Activated naive CD4-positive, alpha-beta T cell treated with anti-CD3 and anti-CD28 coated beads for 36 hours (primary cell): ENCODE results near the gene ADD2. TPM values are rescaled to one million over a fixed set of nuclear protein-coding genes. Genes with fewer than 3 reads are reported as not detected.
"Not testable (repeated sequence)": the region's sequence is repeated elsewhere in the genome, so short reads cannot be mapped to it uniquely, and the experiment has no call there.

ENCODE experiments used
- CTCF ChIA-PET: fragments of 350-600 bp; sonication (Branson Sonifier 250); formaldehyde crosslinking; loops from one replicate; lab custom pipeline; 2021; ENCODE audit warnings: antibody characterized with exemption; lab: Charles Lee
- DNase-seq: peaks from one replicate; pipeline ENCODE4 v3.0.0-alpha.2; 2020
- H3K27ac Mint-ChIP-seq: one replicate; pipeline ENCODE4 v1.8.0; 2021; ENCODE audit warnings: mild to moderate bottlenecking, mixed read lengths
- H3K27me3 Mint-ChIP-seq: one replicate; pipeline ENCODE4 v1.8.0; 2021; ENCODE audit warnings: low read depth, mixed read lengths
- H3K36me3 Mint-ChIP-seq: one replicate; pipeline ENCODE4 v1.8.0; 2021; ENCODE audit warnings: low read depth, mixed read lengths
- H3K4me1 Mint-ChIP-seq: one replicate; pipeline ENCODE4 v1.8.0; 2021; ENCODE audit warnings: low read depth, mixed read lengths
- H3K4me3 Mint-ChIP-seq: one replicate; pipeline ENCODE4 v1.8.0; 2021; ENCODE audit warnings: mild to moderate bottlenecking, moderate library complexity, mixed read lengths
- H3K9me3 Mint-ChIP-seq: one replicate; pipeline ENCODE4 v1.8.0; 2021; ENCODE audit warnings: mixed read lengths
- intact Hi-C: fragments of 100-400 bp; cut with micrococcal nuclease; formaldehyde crosslinking; loops from one replicate; pipeline ENCODE4 v1.15.1; 2023
- total RNA-seq, 2 experiments: library from RNA; stranded (reverse); gene quantifications; one replicate each; pipeline ENCODE4 v1.2.3, GENCODE V29; 2021

ADD2 gene
- total RNA-seq, 2 experiments from 2014 or later: 42.9 to 46.2 TPM

GRCh38 chr2:70797996-70798395, 30.0 kb upstream of the ADD2 start:
- intact Hi-C loops: not testable (repeated sequence)

GRCh38 chr2:70797506-70797905, 29.5 kb upstream of the ADD2 start:
- no peaks in the 10 kb centered on the region for H3K4me1 Mint-ChIP-seq
- no peak overlapping the region for H3K4me3 Mint-ChIP-seq
- no peak for DNase-seq
- H3K36me3 Mint-ChIP-seq: no peaks in the 10 kb centered on the region
- H3K9me3 Mint-ChIP-seq: no peaks in the 10 kb centered on the region
- no peak overlapping the region for H3K27ac Mint-ChIP-seq
- CTCF ChIA-PET: interaction anchor here (0.6 to 2.1 kb wide), 8 partner anchors 9 to 500 kb away, joined by 3 to 14 read pairs (median 3); no protein-coding TSS in a partner anchor
- intact Hi-C loops: no loop called here
- peaks cover 4% of the 10 kb centered on the region for H3K27me3 Mint-ChIP-seq

More at GRCh38 chr2:70797996-70798395, 30.0 kb upstream of the ADD2 start:
- not testable (repeated sequence) for H3K27ac Mint-ChIP-seq, H3K4me1 Mint-ChIP-seq, H3K36me3 Mint-ChIP-seq, H3K4me3 Mint-ChIP-seq, H3K27me3 Mint-ChIP-seq, DNase-seq, H3K9me3 Mint-ChIP-seq
- CTCF ChIA-PET: interaction anchor here (1.2 to 2.1 kb wide), 4 partner anchors 24 to 149 kb away, joined by 3 to 14 read pairs (median 3); no protein-coding TSS in a partner anchor

- H3K4me1 Mint-ChIP-seq: no peaks in the 10 kb centered on the region
- no peak overlapping the region for H3K27ac Mint-ChIP-seq
- H3K9me3 Mint-ChIP-seq: no peaks in the 10 kb centered on the region
- CTCF ChIA-PET: interaction anchor here (0.8 to 2.1 kb wide), 4 partner anchors 9 to 151 kb away, joined by 3 to 14 read pairs (median 4); no protein-coding TSS in a partner anchor
- H3K27me3 Mint-ChIP-seq: peaks cover 14% of the 10 kb centered on the region
- H3K36me3 Mint-ChIP-seq: no peaks in the 10 kb centered on the region
- H3K4me3 Mint-ChIP-seq: no peak overlapping the region
- DNase-seq: no peak
- intact Hi-C loops: no loop called here
Measured at GRCh38 chr2:70796262-70796661, 28.3 kb upstream of the ADD2 start.

GRCh38 chr2:70795164-70795995, 27.4 kb upstream of the ADD2 start:
- Mint-ChIP-seq H3K9me3 (no peaks in the 10 kb centered on the region), H3K4me1 (peaks cover 2% of the 10 kb centered on the region), H3K27me3 (peaks cover 18% of the 10 kb centered on the region), H3K4me3 (no peak overlapping the region), H3K36me3 (no peaks in the 10 kb centered on the region), H3K27ac (no peak overlapping the region)
- intact Hi-C loops: no loop called here
- no peak for DNase-seq
- CTCF ChIA-PET: interaction anchor here (0.7 to 3.3 kb wide), 2 partner anchors 67 to 77 kb away, joined by 4 to 12 read pairs; no protein-coding TSS in a partner anchor

- H3K4me3 Mint-ChIP-seq: no peak overlapping the region
- H3K36me3 Mint-ChIP-seq: no peaks in the 10 kb centered on the region
- CTCF ChIA-PET: interaction anchor here (1.4 to 3.3 kb wide), 4 partner anchors 54 to 160 kb away, joined by 3 to 12 read pairs (median 4); no protein-coding TSS in a partner anchor
- H3K27me3 Mint-ChIP-seq: peaks cover 29% of the 10 kb centered on the region
- peaks cover 9% of the 10 kb centered on the region for H3K4me1 Mint-ChIP-seq
- intact Hi-C loops: no loop called here
- no peaks in the 10 kb centered on the region for H3K9me3 Mint-ChIP-seq
- DNase-seq: no peak
- H3K27ac Mint-ChIP-seq: no peak overlapping the region
Measured at GRCh38 chr2:70793450-70793849, 25.4 kb upstream of the ADD2 start.

GRCh38 chr2:70790136-70790828, 22.3 kb upstream of the ADD2 start, which contains the start of gene FIGLA:
TSS of gene FIGLA (minus strand) at chr2:70790643. CDS start at chr2:70790638, 5 bp downstream.
- H3K36me3 Mint-ChIP-seq: no peaks in the 10 kb centered on the region
- no peak for DNase-seq
- H3K27me3 Mint-ChIP-seq: peaks cover 40% of the 10 kb centered on the region
- intact Hi-C loops: no loop called here
- CTCF ChIA-PET: interaction anchor here (0.6 to 5.6 kb wide), 23 partner anchors 10 to 484 kb away, joined by 3 to 49 read pairs (median 5); partner anchors contain the start of gene ADD2
- peak within 1 kb of the TSS; percentile 74 for H3K4me3 Mint-ChIP-seq
- no peaks in the 10 kb centered on the region for H3K9me3 Mint-ChIP-seq
- H3K27ac Mint-ChIP-seq: no peak within 1 kb of the TSS
- H3K4me1 Mint-ChIP-seq: peaks cover 13% of the 10 kb centered on the region

- Mint-ChIP-seq H3K9me3 (no peaks in the 10 kb centered on the region), H3K4me3 (peak overlapping the region; percentile 74), H3K4me1 (peaks cover 14% of the 10 kb centered on the region), H3K27me3 (peaks cover 40% of the 10 kb centered on the region), H3K36me3 (no peaks in the 10 kb centered on the region), H3K27ac (no peak overlapping the region)
- DNase-seq: peak; percentile 89
- CTCF ChIA-PET: interaction anchor here (0.6 to 5.6 kb wide), 26 partner anchors 8 to 483 kb away, joined by 3 to 49 read pairs (median 5); partner anchors contain the start of gene ADD2
- intact Hi-C loops: loop anchor here (1.0 to 10.0 kb wide), 6 partner anchors 62 to 445 kb away; partner anchors contain the start of gene TGFA
Measured at GRCh38 chr2:70789304-70790135, 21.5 kb upstream of the ADD2 start.

- CTCF ChIA-PET: interaction anchor here (0.6 to 2.6 kb wide), 15 partner anchors 10 to 481 kb away, joined by 3 to 34 read pairs (median 4); partner anchors contain the start of gene ADD2
- peaks cover 13% of the 10 kb centered on the region for H3K4me1 Mint-ChIP-seq
- no peak overlapping the region for H3K27ac Mint-ChIP-seq
- no peaks in the 10 kb centered on the region for H3K36me3 Mint-ChIP-seq
- no peak overlapping the region for H3K4me3 Mint-ChIP-seq
- intact Hi-C loops: loop anchor here (1.0 to 10.0 kb wide), 5 partner anchors 17 to 481 kb away; partner anchors contain the start of genes ADD2 and TGFA
- peaks cover 22% of the 10 kb centered on the region for H3K27me3 Mint-ChIP-seq
- no peaks in the 10 kb centered on the region for H3K9me3 Mint-ChIP-seq
- peak; percentile 79 for DNase-seq
Measured at GRCh38 chr2:70785137-70785911, 17.3 kb upstream of the ADD2 start.

- Mint-ChIP-seq H3K9me3 (no peaks in the 10 kb centered on the region), H3K36me3 (no peaks in the 10 kb centered on the region), H3K27ac (no peak overlapping the region), H3K4me3 (no peak overlapping the region), H3K4me1 (peaks cover 6% of the 10 kb centered on the region), H3K27me3 (peaks cover 16% of the 10 kb centered on the region)
- no peak for DNase-seq
- CTCF ChIA-PET: interaction anchor here (0.6 to 2.6 kb wide), 7 partner anchors 12 to 480 kb away, joined by 3 to 34 read pairs (median 4); no protein-coding TSS in a partner anchor
- intact Hi-C loops: loop anchor here (10.0 kb wide), 1 partner anchor 440 kb away; no protein-coding TSS in a partner anchor
Measured at GRCh38 chr2:70784320-70784719, 16.3 kb upstream of the ADD2 start.

GRCh38 chr2:70779911-70780545, 12.0 kb upstream of the ADD2 start:
- no peaks in the 10 kb centered on the region for H3K4me1 Mint-ChIP-seq
- H3K27ac Mint-ChIP-seq: no peak overlapping the region
- H3K9me3 Mint-ChIP-seq: no peaks in the 10 kb centered on the region
- no peaks in the 10 kb centered on the region for H3K36me3 Mint-ChIP-seq
- H3K4me3 Mint-ChIP-seq: no peak overlapping the region
- CTCF ChIA-PET: interaction anchor here (0.6 to 1.3 kb wide), 3 partner anchors 12 to 476 kb away, joined by 3 read pairs; partner anchors contain the start of gene ADD2
- intact Hi-C loops: loop anchor here (10.0 kb wide), 1 partner anchor 435 kb away; no protein-coding TSS in a partner anchor
- peaks cover 5% of the 10 kb centered on the region for H3K27me3 Mint-ChIP-seq
- DNase-seq: no peak
